Panc1 (cell line): ENCODE results near the gene TTYH2. TPM values are rescaled to one million over a fixed set of nuclear protein-coding genes. Genes with fewer than 3 reads are reported as not detected.

Experiments
- ATAC-seq: fragments of 200-7000 bp; cut with Tn5 transposase; 2 replicates; pipeline ENCODE4 v1.9.1; 2020; ENCODE audit warnings: mild to moderate bottlenecking, moderate library complexity
- BruUV-seq: library from RNA; stranded (reverse); fragments of 400-500 nt; replicated peaks from 2 replicates; lab custom pipeline; 2021; lab: Mats Ljungman, UMichigan
- CTCF ChIA-PET: fragments of 300-600 bp; sonication (Branson Sonifier 250); formaldehyde crosslinking; loops from one replicate; lab custom pipeline; 2022; ENCODE audit warnings: antibody characterized with exemption; lab: Charles Lee
- POLR2A ChIA-PET: fragments of 300-600 bp; sonication (Branson Sonifier 250); formaldehyde crosslinking; loops from one replicate; lab custom pipeline; 2022; ENCODE audit warnings: antibody characterized with exemption; lab: Charles Lee
- DNase-seq: peaks from one replicate; pipeline ENCODE4 v3.0.0-alpha.2; 2010; ENCODE audit warnings: low read depth, low spot score
- H3K27ac ChIP-seq: 2 replicates; pipeline ENCODE4 v1.5.1; 2011; ENCODE audit warnings: mild to moderate bottlenecking, low read length, inconsistent platforms
- H3K27me3 ChIP-seq: fragments of 200-500 bp; sonication (Bioruptor generic); 2 replicates; pipeline ENCODE4 v1.6.0; 2014; ENCODE audit warnings: low read length, inconsistent platforms; ENCODE audit not compliant: control insufficient read depth, insufficient read depth
- H3K36me3 ChIP-seq: fragments of 200-500 bp; sonication (Bioruptor generic); 2 replicates; pipeline ENCODE4 v1.5.1; 2014; ENCODE audit warnings: inconsistent platforms, mild to moderate bottlenecking, low read length, moderate library complexity; ENCODE audit not compliant: control insufficient read depth, insufficient read depth
- H3K4me1 ChIP-seq: 2 replicates; pipeline ENCODE4 v1.5.1; 2011; ENCODE audit warnings: inconsistent platforms, mild to moderate bottlenecking, low read length, moderate library complexity; ENCODE audit not compliant: control insufficient read depth, insufficient read depth
- H3K4me3 ChIP-seq, 2 experiments: 2 replicates each; pipeline ENCODE4 v1.5.1; 2011 to 2012; ENCODE audit warnings: low read depth in 2 of 2, low read length in 2 of 2, mild to moderate bottlenecking in 2 of 2, inconsistent platforms in 1 of 2, moderate library complexity in 1 of 2
- H3K9me3 ChIP-seq: fragments of 200-500 bp; sonication (Bioruptor generic); 2 replicates; pipeline ENCODE4 v1.5.1; 2014; ENCODE audit warnings: low read depth, mild to moderate bottlenecking, inconsistent platforms, low read length, moderate library complexity; ENCODE audit not compliant: control insufficient read depth, insufficient read depth
- POLR2AphosphoS5 ChIP-seq: IDR thresholded peaks from 2 replicates; pipeline ENCODE4 v1.6.1; 2012; ENCODE audit warnings: mild to moderate bottlenecking, low read depth, low read length, moderate library complexity
- REST ChIP-seq, 2 experiments: IDR thresholded peaks; 2 replicates each; pipeline ENCODE4 v1.6.1; 2011 to 2012; ENCODE audit warnings: low read depth in 2 of 2, control low read depth in 1 of 2, low read length in 1 of 2, mild to moderate bottlenecking in 1 of 2, moderate library complexity in 1 of 2; ENCODE audit not compliant: insufficient read depth in 1 of 2
- SIN3A ChIP-seq: IDR thresholded peaks from 2 replicates; pipeline ENCODE4 v1.6.1; 2012; ENCODE audit warnings: low read depth, mild to moderate bottlenecking, low read length, moderate library complexity, borderline replicate concordance; ENCODE audit not compliant: insufficient read depth
- TCF7L2 ChIP-seq: IDR thresholded peaks from 2 replicates; pipeline ENCODE4 v1.6.1; 2011; ENCODE audit warnings: mild to moderate bottlenecking, low read depth, low read length, inconsistent platforms
- in situ Hi-C: cut with HindIII; loops from 2 replicates; pipeline ENCODE4 v1.10.0; 2016; ENCODE audit warnings: low sequenced_read_pairs, low pct_unique_long_range_greater_than_20kb
- intact Hi-C: fragments of 100-400 bp; cut with micrococcal nuclease; formaldehyde crosslinking; loops from one replicate; pipeline ENCODE4 v1.10.0; 2022; ENCODE audit not compliant: unreplicated experiment
- total RNA-seq: library from RNA; stranded (reverse); gene quantifications from one replicate; pipeline ENCODE4 v1.2.1, GENCODE V29; 2021; ENCODE audit not compliant: unreplicated experiment
- TF ChIP-seq, protein P1 (sequence below): fragments of 450-650 bp; IDR thresholded peaks from 2 replicates; pipeline ENCODE4 v1.5.1; 2017; ENCODE audit warnings: mild to moderate bottlenecking

TTYH2 gene
- total RNA-seq, 1 experiment from 2014 or later, result 8.3 TPM

DNA sequence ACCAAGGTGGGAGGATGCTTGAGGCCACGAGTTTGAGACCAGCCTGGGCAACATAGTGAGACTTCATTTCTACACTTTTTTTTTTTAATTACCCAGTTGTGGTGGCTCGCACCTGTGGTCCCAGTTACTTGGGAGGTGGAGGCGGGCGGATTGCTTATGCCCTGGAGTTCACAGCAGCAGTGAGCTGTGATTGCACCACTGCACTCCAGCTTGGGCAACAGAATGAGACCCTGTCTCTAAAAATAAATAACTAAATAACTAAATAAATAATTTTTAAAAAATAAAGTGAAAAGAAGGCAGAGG is 70.0 kb downstream of the TTYH2 start:
- ChIA-PET CTCF (interaction anchor here (0.7 kb wide), 2 partner anchors 52 to 247 kb away, joined by 8 to 13 read pairs; no protein-coding TSS in a partner anchor), POLR2A (interaction anchor here (0.6 kb wide), 1 partner anchor 336 kb away, joined by 6 read pairs; no protein-coding TSS in a partner anchor)
- DNase-seq (no peak), ATAC-seq (no peak)
- TF ChIP-seq SIN3A, result no peak
- TF ChIP-seq TCF7L2, result no peak
- TF ChIP-seq POLR2AphosphoS5, result no peak
- no peak for TF ChIP-seq REST (IDR thresholded peaks at IDR 0.05; ENCODE audit: insufficient read depth in 1 of 2, low read depth in 2 of 2, low read length in 1 of 2)
- TF ChIP-seq, protein P1, sequence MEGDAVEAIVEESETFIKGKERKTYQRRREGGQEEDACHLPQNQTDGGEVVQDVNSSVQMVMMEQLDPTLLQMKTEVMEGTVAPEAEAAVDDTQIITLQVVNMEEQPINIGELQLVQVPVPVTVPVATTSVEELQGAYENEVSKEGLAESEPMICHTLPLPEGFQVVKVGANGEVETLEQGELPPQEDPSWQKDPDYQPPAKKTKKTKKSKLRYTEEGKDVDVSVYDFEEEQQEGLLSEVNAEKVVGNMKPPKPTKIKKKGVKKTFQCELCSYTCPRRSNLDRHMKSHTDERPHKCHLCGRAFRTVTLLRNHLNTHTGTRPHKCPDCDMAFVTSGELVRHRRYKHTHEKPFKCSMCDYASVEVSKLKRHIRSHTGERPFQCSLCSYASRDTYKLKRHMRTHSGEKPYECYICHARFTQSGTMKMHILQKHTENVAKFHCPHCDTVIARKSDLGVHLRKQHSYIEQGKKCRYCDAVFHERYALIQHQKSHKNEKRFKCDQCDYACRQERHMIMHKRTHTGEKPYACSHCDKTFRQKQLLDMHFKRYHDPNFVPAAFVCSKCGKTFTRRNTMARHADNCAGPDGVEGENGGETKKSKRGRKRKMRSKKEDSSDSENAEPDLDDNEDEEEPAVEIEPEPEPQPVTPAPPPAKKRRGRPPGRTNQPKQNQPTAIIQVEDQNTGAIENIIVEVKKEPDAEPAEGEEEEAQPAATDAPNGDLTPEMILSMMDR, result no peak
- no peaks in the 10 kb centered on the region for H3K9me3 ChIP-seq
- no peaks in the 10 kb centered on the region for H3K27me3 ChIP-seq
- in situ Hi-C loops, result no loop called here
- H3K4me3 ChIP-seq, result no peak overlapping the region
- BruUV-seq, result no TSS peak
- intact Hi-C loops, result no loop called here
- no peaks in the 10 kb centered on the region; the same call in 1 of the 2 replicates for H3K4me1 ChIP-seq
- no peak overlapping the region for H3K27ac ChIP-seq
- H3K36me3 ChIP-seq, result no peaks in the 10 kb centered on the region

GRCh38 chr17:74287031-74287602 is 73.7 kb downstream of the TTYH2 start:
- H3K4me1 ChIP-seq, result no peaks in the 10 kb centered on the region; the same call in 1 of the 2 replicates
- DNase-seq, result no peak
- no peak for ATAC-seq
- H3K36me3 ChIP-seq, result no peaks in the 10 kb centered on the region
- in situ Hi-C loops, result no loop called here
- H3K27me3 ChIP-seq, result no peaks in the 10 kb centered on the region
- CTCF ChIA-PET, result no interaction called here
- H3K27ac ChIP-seq, result no peak overlapping the region
- no peak overlapping the region for H3K4me3 ChIP-seq
- intact Hi-C loops, result no loop called here
- POLR2A ChIA-PET, result no interaction called here
- no peak for TF ChIP-seq POLR2AphosphoS5
- no peak for TF ChIP-seq SIN3A
- TF ChIP-seq REST (IDR thresholded peaks at IDR 0.05; ENCODE audit: insufficient read depth in 1 of 2, low read depth in 2 of 2, low read length in 1 of 2), result no peak
- TF ChIP-seq, protein P1, result no peak
- no peak for TF ChIP-seq TCF7L2
- BruUV-seq, result no TSS peak
- no peaks in the 10 kb centered on the region for H3K9me3 ChIP-seq
